ENCODE results near the gene CNKSR3.

DNA sequence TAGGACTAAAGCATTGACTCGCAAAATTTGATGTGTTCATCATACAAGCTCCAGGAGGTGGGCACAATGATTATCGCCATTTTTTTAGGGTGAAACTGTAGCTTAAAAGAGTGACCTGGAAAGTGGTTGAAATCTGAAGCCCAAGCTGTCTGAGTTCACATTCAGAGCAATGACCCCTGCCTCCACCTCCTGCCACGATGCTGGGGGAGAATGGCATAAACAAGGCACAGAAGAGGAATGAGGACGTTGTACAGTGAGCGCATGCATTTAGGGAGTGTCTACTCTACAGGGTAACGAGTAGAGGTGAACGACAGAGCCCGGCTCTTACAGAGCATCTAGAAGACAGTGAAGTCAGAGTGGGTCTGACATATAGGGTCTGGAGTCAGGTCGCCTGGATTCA, 37.2 kb downstream of the CNKSR3 start:
- TF ChIP-seq POLR2A (IDR thresholded peaks at IDR 0.05), result no peak
- TF ChIP-seq, protein P1, sequence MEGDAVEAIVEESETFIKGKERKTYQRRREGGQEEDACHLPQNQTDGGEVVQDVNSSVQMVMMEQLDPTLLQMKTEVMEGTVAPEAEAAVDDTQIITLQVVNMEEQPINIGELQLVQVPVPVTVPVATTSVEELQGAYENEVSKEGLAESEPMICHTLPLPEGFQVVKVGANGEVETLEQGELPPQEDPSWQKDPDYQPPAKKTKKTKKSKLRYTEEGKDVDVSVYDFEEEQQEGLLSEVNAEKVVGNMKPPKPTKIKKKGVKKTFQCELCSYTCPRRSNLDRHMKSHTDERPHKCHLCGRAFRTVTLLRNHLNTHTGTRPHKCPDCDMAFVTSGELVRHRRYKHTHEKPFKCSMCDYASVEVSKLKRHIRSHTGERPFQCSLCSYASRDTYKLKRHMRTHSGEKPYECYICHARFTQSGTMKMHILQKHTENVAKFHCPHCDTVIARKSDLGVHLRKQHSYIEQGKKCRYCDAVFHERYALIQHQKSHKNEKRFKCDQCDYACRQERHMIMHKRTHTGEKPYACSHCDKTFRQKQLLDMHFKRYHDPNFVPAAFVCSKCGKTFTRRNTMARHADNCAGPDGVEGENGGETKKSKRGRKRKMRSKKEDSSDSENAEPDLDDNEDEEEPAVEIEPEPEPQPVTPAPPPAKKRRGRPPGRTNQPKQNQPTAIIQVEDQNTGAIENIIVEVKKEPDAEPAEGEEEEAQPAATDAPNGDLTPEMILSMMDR (IDR thresholded peaks at IDR 0.05), result no peak

Measured in uterus (tissue), 2 donors.